Measurements from ENCODE around the gene MMEL1.
"Not testable (repeated sequence)": the region's sequence is repeated elsewhere in the genome, so short reads cannot be mapped to it uniquely, and the experiment has no call there.

Gene MMEL1

DNA sequence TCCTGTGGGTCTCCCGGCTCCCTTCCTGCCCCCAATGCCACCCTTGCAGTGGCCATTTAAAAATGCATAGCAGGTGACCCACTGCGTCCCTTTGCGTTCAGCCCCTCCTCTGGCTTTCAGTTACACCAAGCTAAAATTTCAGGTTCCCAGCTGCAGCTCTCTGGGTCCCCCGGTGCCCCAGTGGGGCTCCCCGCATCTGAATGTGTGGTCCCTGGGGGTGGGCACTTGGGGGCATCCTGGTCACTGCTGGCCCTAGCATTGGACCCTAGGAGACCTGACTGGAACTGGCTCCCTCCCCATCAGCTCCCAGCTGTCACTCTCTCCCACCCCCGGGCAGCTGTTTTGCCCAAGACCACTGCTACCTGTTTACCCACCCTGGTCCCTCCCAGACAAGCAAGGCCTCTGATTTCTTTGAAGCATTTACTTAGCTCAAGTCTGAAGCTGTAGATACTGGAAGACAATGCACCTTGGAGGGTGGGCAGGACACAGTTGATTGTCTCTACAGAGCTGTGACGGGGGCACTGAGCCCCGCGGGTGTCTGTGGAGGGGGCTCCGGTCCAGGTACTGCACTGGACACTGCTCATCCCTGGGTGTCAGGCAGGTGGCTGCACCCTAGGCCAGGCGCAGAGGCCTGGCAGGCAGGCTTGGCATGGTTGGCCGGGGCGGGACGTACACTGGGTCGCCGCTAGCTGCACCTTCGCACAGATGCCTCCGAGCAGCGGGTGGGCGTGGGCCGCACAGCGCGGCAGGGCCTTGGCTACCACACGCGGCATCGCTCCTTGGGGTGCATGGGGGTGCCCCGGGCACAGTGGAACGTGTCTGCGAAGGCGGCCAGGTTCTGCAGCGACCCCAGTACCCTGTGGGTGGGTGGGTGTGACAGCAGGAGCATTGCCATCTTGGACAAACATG is 42.3 kb downstream of the MMEL1 start:
- no peak for DNase-seq (ENCODE audit: low spot score)

DNA sequence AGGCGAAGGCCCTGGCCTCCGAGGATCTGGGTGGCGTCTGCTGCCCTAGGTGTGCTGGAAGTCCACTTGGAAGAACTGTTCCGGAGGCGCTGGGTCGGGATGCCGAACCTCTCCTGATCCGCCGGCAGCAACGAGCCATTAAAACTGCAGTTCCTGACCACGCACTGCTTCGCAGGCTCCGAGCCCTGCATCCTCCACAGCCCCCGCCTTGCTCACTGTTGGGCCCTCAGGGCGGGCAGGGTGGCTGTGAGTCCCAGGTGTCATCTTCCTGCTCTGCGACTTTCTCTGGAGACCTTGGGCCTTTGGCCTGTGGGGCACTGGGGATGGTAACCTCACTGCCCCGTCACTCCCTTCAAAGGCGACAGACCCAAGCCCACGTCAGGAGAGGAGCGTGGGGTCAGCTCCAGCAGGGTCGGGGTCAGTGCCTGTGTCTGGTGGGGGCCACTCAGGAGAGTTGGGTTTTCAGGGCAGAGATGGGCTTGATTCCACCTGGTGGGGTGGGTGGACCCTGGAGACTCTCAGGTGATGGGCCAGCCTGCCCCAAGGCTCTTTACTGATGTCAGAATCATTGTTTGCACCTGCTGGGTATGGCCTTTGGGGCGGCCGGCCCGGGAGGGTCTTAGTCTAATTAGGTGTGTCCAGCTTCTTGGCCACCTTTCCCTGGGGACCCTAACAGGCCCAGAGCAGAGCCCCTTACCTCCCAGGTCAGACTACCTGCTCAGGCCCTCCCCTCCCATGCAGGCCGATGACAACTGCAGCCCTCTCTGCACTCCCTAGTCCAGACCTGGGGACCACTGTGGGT is 43.2 kb downstream of the MMEL1 start:
- no peak for DNase-seq (ENCODE audit: low spot score)

DNA sequence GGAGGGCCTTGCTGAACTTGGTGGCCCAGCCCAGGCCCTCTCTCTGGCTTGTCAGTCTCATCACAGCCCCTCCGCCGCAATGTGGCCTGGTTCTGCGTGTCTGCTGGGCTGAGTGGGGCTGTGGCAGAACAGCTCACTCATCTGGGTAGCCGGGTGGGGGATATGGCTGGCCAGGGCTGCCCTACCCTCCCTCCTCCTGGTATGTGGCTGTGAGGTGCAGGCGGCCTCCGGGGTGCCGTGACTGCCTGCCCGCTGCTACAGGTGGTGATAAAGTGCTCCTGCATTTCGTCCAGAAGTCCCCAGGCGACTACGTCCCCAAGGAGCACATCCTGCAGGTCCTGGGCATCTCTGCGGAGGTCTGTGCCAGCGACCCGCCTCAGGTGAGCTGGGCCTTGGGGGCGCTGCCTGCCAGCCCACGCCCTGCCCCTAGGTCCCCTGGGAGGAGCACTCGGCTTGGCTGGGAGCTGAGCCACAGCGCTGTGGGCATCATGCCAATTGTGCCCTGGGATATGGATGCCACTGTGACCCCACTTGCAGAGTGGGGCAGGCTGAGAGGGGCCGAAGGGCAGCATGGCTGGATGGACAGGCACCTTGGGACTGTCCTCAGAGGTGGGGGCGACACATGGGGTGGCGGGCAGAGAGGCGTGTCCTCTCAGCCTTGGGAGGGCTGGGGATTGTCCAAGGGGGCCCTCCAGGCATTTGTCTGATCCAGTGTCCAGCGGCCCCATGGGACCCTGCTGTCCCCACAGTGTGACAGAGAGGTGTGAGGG is 44.0 kb downstream of the MMEL1 start:
- DNase-seq (ENCODE audit: low spot score) = no peak

DNA sequence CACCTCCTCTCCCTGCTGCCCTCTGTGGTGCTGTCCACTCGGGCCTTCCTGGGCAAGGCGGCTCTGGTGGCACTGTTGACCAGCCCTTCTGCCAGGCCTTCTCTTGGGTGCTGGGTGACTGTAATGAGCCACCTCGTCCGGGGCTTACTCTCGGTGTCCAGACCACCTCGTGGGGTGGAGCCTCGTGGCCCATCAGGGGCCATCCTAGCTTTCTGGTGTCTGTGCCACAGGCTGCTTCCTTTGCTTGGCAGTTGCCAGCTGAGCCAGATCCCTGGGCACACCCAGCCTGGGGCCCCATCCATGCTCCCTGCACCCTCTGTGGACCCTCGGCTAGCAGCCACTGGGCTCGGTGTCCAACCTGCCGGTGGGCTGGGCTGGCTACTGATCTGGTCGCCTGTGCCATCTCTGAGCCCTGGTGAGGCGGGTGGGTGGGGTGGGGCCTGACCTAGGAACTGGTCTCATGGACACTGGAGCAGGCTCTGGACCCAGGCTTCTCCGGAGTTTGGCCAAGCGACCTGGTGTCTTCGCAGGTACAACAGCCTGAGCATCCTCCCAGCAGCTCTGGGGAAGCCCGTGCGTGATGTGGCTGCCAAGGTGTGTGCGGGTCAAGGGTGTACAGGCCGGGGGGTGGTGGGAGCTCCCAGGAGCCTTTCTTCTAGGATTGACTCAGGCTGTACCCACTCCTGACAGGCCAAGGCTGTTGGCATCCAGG is 44.8 kb downstream of the MMEL1 start:
- DNase-seq (ENCODE audit: low spot score) = no peak

DNA sequence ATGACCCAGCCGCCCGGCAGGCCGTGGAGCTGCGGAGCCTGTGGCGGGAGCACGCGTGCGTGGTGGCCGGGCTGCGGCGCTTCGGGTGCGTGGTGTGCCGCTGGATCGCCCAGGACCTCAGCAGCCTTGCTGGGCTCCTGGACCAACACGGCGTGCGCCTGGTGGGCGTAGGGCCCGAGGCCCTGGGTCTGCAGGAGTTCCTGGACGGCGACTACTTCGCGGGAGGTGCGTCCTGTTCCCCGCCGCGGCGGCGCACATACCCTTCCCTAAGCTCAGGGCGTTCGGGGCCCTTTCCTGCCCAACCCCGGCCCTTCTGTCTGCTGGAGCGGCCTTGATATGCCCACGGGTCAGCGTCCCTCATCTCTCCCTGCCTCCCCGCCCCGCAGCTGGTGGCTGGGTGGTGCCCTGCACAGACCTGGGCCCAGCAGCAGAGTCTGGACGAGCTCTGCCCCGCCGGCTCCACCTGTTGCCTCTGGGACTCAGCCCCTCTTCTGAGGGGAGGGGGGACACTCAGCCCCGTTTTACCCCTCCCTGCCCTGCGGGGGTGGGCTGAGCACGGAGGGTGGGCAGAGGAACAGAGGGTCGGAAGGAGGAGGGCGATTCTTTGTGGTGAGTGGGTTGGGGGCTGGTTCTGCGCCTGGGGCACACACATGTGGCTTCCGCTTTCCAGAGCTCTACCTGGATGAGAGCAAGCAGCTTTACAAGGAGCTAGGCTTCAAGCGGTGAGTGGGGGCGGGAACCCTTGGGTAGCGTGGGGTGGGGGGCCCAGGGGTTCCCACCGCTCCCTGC is 45.6 kb downstream of the MMEL1 start:
- DNase-seq (ENCODE audit: low spot score) = peak; percentile 40

DNA sequence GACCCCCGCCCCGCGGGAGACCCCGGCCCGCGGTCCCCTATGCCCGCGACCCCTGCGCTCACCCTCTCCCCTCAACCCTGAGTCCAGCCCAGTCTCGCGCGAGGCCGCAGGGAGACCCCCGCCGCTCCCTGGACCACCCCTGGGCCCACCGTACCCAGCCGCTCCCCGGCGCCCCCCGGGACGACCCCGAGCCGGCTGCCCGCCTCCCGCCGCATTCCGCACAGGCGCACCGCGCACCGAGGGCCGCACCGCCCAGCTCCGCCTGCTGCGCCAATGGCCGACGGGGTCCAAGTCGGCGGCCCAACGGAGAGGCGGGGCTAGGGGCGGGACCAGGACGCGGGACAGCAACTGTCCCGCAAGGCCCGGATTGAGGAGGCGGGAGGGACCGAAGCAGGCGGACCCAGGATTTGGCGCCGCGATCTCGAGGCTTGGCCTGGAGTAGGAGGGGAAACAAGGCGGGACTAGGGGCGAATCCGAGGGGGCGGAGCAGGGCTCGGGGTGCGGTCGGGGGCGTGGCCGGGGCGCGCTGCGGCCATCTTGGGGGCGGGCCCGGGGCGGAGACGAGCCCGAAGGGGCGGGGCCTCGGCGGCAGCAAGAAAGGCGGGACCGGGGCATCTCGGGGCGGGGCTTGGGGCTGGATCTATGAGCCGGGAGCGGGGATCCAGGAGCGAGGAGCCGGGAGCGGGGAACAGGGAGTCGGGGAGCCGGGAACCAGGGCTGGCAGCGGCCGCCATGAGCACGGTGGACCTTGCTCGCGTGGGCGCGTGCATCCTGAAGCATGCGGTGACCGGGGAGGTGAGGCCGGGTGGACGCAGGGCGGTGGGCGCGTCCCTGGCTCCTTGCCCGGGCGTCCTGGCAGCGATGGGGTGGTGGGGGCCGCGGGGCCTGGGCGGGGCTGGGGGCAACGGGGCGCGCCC is 46.4 kb downstream of the MMEL1 start, which contains the start of gene PRXL2B:
PRXL2B (plus strand) TSS at position 624 of the 917 bp plus-strand sequence; CDS start at position 733, 109 bp downstream.
- peak; percentile 100 for DNase-seq (ENCODE audit: low spot score)

DNA sequence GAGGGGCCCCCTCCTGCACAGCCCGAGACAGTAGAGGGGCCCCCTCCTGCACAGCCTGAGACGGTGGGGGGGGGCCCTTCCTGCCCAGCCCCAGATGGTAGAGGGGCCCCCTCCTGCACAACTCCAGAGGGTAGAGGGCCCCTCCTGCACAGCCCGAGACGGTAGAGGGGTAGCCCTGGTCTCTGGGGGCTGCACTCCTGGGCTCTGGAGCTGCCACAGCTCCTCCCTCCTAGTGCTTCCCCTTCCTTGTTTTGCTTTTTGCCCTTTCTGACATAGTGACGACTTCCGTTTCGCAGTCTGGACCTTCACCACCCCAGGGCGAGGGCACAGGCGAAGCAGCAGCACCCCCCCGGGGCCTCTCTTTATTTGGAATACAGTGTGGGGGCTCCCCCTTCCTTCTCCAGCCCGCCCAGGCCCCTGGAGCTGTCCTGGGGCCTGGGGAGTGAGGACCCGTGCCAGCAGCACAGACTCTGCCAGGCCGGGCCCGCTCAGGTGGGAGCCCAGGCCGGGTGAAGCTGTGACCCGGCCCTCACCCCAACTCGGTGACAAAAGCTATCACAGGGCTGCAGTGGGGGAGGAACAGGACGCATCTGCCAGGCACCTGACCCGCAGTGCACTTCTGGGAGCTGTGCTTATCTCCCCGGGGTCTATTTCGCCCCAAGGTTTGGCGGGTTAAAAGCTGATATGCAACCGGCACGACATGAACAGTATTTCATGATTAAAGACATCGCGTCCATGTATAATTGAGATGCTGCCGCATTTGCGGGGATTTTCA is 47.3 kb downstream of the MMEL1 start:
- DNase-seq (ENCODE audit: low spot score) = peak; percentile 50

DNA sequence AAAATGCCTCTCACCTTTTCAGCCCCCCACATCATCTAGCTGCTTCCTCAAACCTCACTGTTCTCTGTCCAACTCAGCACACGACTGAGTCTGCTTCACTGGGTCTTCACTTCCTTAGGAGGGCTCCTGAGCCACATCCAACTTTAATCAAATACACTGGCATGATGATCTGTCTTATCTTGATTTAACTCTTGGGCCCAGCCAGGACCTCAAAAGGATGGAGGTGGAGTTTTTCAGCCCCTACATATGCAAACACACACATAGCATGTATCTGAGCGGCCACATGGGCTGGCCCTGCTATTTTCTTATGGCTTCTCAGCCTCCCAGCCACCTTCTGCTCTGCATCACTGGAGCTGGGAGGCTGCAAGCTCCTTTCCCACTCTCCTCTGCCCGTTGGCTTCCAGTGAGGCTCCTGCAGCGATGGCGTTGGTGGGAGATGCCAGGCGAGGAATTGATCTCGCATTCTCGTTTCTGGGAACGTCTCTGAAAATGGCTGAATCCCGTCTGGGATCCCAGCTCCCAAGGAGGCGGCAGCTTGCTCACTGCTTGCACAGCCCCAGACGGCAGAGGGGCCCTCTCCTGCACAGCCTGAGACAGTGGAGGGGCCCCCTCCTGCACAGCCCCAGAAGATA is 48.0 kb downstream of the MMEL1 start:
- DNase-seq (ENCODE audit: low spot score) = no peak

DNA sequence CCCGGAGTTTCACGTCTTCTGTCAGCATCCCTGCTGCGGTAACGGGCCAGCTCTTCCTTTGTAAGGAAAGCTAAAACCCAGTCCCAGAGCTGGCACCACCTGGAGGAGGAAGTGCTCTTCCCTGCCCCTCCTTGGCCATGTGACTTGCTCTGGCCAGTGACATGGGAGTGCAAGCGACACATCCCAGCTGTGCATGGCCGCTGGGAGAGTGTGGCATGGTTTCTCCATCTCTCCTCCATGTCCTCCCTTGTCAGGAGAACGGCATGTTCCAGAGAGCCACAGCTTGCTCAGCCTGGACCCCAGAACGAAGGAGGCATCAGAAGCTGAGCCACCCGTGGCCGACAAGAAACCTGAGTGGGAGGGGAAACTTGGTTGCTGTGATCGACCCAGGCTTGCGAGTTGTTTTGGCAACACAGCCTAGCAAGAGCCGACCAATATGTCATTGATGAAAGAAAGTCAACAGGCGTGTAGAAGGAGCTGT is 48.9 kb downstream of the MMEL1 start:
- DNase-seq (ENCODE audit: low spot score) = no peak

DNA sequence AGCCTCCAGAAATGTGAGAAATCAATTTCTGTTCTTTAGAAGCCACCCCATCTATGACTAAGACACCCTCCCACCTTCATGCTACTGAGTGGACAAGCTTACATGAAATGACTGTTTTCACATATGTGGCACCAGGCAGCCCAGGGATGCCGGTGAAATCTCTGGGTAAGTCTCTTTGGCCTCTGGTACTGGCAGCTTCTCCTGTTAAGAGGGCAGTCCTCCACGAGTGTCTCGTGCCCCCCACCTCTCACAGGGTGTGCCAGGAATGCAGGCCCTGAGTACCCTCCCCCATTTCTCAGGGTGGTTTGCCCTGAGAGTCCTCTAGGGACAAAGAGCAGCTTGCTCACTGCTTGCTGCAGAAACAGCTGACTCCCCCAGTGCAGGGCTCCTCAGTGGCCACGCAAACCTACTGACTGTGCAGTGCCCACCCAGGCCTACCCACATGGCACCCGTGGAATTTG is 49.5 kb downstream of the MMEL1 start:
- DNase-seq (ENCODE audit: low spot score) = no peak

DNA sequence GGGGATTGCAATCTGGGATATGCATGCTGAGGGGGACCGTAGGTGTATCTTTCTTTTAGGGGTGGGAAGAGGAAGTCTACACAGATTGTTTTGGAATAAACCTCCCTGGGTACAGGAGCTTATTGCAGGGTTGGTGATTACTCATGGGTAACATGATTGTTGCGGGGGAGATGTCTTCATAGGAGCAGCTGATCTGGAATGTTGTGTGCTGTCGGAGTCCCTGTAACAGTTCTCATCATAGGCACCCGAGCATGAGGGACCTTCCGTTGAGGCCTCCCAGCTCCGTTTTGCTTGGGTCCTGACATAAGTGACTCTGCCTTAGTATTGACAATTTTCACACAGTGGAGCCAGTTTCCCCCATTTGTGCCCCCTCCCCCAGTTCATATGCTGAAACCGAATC is 50.4 kb downstream of the MMEL1 start:
- no peak for DNase-seq (ENCODE audit: low spot score)

DNA sequence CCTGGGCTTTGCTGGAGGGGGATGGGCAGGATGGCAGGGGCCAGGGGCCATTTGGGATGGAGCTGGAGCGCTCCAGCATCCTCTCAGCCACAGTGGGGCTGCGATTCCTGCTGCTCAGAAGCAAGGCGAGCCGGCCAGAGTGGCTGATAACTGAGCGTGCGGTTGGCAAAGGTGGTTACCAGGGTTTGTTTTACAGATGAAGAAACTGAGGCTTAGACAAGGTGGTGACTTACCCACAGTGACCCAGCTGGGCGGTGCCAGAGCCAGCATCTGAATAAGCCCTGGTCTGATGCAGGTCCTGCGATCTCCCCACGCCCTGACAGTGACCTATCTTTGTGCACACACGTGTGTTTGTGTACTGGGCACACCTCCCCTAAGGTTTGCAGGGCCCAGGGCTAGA is 52.1 kb downstream of the MMEL1 start:
- DNase-seq (ENCODE audit: low spot score) = no peak

DNA sequence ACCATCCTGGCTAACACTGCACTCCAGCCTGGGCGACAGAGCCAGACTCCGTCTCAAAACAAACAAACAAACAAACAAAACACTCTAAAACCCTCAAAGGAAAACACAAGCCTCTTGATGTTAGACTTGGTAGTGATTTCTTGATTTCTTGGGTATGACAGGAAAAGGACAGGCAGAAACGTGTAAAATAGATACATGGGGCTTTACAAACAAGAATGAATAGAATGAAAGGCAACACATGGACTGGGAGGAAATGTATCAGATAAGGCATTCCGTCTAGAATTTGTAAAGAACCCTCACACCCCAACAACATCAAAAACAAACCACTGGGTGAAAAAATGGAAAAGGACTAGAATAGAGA is 54.1 kb downstream of the MMEL1 start:
- DNase-seq (ENCODE audit: low spot score) = no peak

DNA sequence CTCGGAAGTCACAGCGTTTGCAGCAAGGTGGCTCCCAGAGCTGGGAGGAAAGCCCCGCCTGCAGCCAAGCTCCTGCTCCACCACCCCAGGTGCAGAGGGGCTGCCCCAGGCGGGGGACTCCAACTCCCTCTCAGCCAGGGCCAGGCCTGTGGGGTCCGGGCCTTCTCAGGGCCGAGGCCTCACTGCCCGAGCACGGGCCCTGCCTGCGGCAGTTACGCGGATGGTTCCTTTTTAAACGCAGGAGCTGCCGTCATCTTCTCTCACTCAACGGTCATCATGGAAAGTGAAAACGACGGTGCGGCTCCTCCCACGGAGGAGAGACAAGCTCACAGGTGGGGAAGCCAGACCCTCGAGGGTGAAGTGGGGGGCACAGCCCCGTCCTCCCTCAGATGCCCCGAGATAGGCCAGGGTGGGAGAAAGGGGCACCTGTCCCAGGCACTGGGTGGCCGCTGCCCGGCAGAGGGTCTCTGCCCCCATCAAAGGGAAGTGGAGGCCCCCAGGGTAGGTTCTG is 55.2 kb downstream of the MMEL1 start:
- DNase-seq (ENCODE audit: low spot score) = not testable (repeated sequence)

DNA sequence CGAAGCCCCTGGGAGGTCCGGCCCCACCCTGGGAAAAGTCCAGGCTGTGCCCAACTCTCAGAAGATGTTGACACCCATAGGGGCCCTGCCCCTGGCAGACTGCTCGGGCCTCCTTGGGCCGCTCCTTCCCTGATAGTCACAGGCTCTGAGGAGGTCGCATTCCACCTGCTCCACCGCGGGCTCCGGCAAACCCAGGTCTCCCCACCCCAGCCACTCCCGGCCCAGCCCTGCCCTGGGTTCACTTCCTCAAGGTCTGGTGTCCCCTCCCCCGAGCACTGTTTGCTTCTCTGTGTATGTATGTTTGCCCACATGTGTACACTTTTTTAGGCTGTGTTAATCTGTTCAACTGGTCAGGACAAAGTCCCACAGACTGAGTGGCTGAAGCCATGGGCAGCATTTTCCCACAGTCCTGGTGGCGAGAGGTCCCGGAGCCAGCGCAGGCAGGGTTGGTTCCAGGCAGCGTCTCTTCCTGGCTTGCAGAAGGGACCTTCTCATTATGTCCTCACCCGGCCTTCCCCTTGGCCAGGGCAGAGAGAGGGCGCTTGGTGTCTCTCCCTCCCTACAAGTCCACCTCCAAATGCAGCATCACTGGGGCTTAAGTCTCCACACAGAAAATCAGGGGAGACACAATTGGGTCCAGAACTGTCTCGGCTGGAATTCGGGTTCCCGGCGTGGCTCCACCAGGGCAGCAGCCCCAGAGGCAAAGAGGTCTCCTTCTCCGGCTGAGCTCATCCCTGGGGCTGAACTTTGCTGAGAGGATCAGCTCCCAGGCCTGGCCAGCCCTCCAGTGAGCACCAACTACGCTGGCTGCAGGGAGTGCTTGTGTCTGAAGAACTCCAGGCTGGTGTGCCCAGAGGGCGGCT is 56.8 kb downstream of the MMEL1 start:
- no peak for DNase-seq (ENCODE audit: low spot score)

DNA sequence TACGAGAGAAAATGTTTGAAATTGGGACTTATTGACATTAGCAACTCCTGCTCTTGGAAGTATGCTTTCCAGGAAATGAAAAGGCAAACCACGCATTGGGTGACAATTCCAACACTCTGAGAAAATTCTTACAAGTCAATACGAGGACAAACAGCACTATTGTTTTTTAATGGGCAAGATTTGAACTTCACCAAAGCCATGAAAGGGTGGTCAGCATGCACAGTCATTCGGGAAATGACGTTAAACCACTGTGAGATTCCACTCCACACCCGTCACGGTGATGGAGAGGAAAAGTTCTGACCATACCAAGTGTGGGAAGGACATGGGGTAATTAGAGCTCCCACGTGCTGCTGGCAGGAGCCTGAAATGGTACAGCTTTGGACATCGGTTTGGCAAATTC is 58.5 kb downstream of the MMEL1 start:
- no peak for DNase-seq (ENCODE audit: low spot score)
